ENCODE measurements around the gene VPS33B.

DNA sequence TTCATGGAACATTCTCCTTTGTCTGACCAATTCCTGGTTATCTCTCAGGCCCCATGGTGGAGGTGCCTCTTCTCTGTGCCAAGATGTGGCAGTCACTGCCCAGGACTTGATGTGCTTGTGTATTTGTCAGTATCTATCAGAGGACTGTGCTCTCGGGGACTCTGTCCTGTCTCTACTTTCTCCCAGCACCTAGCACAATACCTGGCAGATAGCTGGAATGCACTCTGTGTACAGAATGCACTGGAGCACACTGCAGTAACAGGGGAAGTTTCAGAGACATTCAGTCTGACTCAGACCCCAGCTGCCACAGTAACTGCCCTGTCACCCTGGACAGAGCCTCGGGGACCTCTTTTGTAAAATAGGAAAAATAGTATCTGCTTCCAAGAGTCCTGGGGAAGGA lies 43.1 kb upstream of the VPS33B start:
- no peak for TF ChIP-seq POLR2AphosphoS5 (IDR thresholded peaks at IDR 0.05; ENCODE audit: low read depth, low read length)
- TF ChIP-seq SIN3A (IDR thresholded peaks at IDR 0.05; ENCODE audit: borderline replicate concordance, insufficient read depth, low read length): no peak
- no peak for TF ChIP-seq TAF1 (IDR thresholded peaks at IDR 0.05; ENCODE audit: borderline replicate concordance, insufficient read depth, low read length)
- TF ChIP-seq, protein P1, sequence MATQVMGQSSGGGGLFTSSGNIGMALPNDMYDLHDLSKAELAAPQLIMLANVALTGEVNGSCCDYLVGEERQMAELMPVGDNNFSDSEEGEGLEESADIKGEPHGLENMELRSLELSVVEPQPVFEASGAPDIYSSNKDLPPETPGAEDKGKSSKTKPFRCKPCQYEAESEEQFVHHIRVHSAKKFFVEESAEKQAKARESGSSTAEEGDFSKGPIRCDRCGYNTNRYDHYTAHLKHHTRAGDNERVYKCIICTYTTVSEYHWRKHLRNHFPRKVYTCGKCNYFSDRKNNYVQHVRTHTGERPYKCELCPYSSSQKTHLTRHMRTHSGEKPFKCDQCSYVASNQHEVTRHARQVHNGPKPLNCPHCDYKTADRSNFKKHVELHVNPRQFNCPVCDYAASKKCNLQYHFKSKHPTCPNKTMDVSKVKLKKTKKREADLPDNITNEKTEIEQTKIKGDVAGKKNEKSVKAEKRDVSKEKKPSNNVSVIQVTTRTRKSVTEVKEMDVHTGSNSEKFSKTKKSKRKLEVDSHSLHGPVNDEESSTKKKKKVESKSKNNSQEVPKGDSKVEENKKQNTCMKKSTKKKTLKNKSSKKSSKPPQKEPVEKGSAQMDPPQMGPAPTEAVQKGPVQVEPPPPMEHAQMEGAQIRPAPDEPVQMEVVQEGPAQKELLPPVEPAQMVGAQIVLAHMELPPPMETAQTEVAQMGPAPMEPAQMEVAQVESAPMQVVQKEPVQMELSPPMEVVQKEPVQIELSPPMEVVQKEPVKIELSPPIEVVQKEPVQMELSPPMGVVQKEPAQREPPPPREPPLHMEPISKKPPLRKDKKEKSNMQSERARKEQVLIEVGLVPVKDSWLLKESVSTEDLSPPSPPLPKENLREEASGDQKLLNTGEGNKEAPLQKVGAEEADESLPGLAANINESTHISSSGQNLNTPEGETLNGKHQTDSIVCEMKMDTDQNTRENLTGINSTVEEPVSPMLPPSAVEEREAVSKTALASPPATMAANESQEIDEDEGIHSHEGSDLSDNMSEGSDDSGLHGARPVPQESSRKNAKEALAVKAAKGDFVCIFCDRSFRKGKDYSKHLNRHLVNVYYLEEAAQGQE (IDR thresholded peaks at IDR 0.05; ENCODE audit: insufficient read depth in 1 of 2, low read depth in 2 of 2, low read length in 2 of 2): 0 out of 4 replicates have a peak, but pooled peaks of 1 of the 2 experiments have one; percentile 48
- TF ChIP-seq FOXP2 (optimal IDR thresholded peaks at IDR 0.05; ENCODE audit: borderline replicate concordance, extremely low read depth, extremely low read length, insufficient read depth): no peak
